ENCODE results near the gene RAB4A.

RAB4A gene

DNA sequence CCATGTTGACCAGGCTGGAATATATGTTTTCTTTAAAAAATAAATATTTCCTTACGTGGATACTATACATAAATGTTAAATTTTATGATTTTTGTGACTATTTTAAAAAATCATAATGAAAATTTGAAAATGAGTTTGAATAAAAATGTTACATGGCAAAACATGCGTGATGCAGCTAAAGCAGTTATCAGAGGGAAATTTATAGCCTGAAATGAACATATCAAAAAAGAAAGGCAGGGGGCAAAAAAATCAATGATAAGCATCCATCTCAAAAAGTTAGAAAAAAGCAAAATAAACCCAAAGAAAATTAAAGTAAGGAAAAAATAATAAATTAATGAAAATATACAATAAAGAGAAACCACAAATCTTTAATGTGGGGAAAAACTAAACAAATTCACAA is 63.4 kb downstream of the RAB4A start:
- WGBS, 2 donors (ENCODE audit: extremely low coverage in 2 of 2, insufficient read length in 2 of 2, insufficient replicate concordance in 1 of 2): no CpG with 5 or more reads among the region's 2 CpGs
- no peak overlapping the region for H3K4me2 ChIP-seq (ENCODE audit: insufficient read depth, low read length, poor library complexity, severe bottlenecking)

DNA sequence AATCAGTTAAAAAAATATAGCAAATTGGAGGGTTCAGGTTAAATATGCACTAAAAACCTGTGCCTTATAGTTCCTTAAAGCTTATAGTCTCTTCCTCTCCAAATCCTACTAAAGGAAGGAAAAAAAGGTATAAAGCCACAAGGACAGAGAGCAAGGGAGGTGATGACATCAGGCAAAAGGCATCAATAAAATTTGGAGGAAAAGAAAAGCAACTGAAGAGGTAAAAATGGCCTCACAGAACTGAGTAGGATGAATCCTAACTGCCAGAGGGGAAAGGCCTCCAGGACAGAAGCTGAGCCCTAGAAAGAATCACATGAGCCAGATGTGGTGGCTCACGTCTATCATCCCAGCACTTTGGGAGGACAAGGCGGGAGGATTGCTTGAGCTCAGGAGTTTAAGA is 63.8 kb downstream of the RAB4A start:
- H3K23ac ChIP-seq (ENCODE audit: low read depth, low read length, poor library complexity): no peak overlapping the region
- H3K18ac ChIP-seq (ENCODE audit: low read length): no peak overlapping the region
- no peaks in the 10 kb centered on the region for H3K27me3 ChIP-seq (ENCODE audit: control insufficient read depth in 3 of 3, insufficient read depth in 3 of 3, low read depth in 1 of 3, low read length in 3 of 3)
- no peak overlapping the region for H2BK12ac ChIP-seq (ENCODE audit: low read length)
- H3K4ac ChIP-seq (ENCODE audit: low read length): no peak overlapping the region
- H2AFZ ChIP-seq (ENCODE audit: low read length): no peak overlapping the region
- H3K4me3 ChIP-seq (ENCODE audit: low read length in 2 of 2): no peak overlapping the region
- no CpG with 5 or more reads among the region's 2 CpGs for WGBS, 2 donors (ENCODE audit: extremely low coverage in 2 of 2, insufficient read length in 2 of 2, insufficient replicate concordance in 1 of 2)
- H3K79me1 ChIP-seq (ENCODE audit: low read depth, low read length): peaks cover 3% of the 10 kb centered on the region
- H3K4me2 ChIP-seq (ENCODE audit: insufficient read depth, low read length, poor library complexity, severe bottlenecking): no peak overlapping the region
- no peak overlapping the region for H2BK5ac ChIP-seq (ENCODE audit: low read length)
- no peak overlapping the region for H4K91ac ChIP-seq (ENCODE audit: low read depth, low read length, poor library complexity)
- H3K14ac ChIP-seq (ENCODE audit: low read length): no peak overlapping the region
- no peak for DNase-seq (ENCODE audit: low spot score)
- H2BK120ac ChIP-seq (ENCODE audit: low read depth, low read length): no peak overlapping the region
- no peak overlapping the region for H3K9ac ChIP-seq (ENCODE audit: low read depth, low read length, poor library complexity)
- peaks cover 0 to 16% of the 10 kb centered on the region in 2 donors for H3K9me3 ChIP-seq (replicated peaks in 1 of 2; ENCODE audit: control insufficient read depth in 2 of 2, insufficient read depth in 1 of 2, low read depth in 1 of 2, low read length in 2 of 2)
- H2BK15ac ChIP-seq (ENCODE audit: low read length): no peak overlapping the region
- peaks cover 0 to 22% of the 10 kb centered on the region in 2 donors for H3K36me3 ChIP-seq (replicated peaks in 1 of 2; ENCODE audit: control insufficient read depth in 2 of 2, insufficient read depth in 2 of 2, low read length in 2 of 2)
- H2AK5ac ChIP-seq (ENCODE audit: low read depth, low read length): no peak overlapping the region
- H3K4me1 ChIP-seq (ENCODE audit: control insufficient read depth in 2 of 2, insufficient read depth in 1 of 2, low read depth in 1 of 2, low read length in 2 of 2): no peaks in the 10 kb centered on the region
- H3K27ac ChIP-seq (replicated peaks; ENCODE audit: low read length): no peak overlapping the region
- no peak overlapping the region for H4K8ac ChIP-seq (ENCODE audit: low read depth, low read length)

More for the DNA sequence above, 63.4 kb downstream of the RAB4A start:
- Histone ChIP-seq H3K79me1 (ENCODE audit: low read depth, low read length) (peaks cover 3% of the 10 kb centered on the region), H3K4ac (ENCODE audit: low read length) (no peak overlapping the region), H3K9ac (ENCODE audit: low read depth, low read length, poor library complexity) (no peak overlapping the region), H2BK5ac (ENCODE audit: low read length) (no peak overlapping the region), H2BK15ac (ENCODE audit: low read length) (no peak overlapping the region), H4K91ac (ENCODE audit: low read depth, low read length, poor library complexity) (no peak overlapping the region), H3K4me1 (ENCODE audit: control insufficient read depth in 2 of 2, insufficient read depth in 1 of 2, low read depth in 1 of 2, low read length in 2 of 2) (no peaks in the 10 kb centered on the region), H4K8ac (ENCODE audit: low read depth, low read length) (no peak overlapping the region), H3K23ac (ENCODE audit: low read depth, low read length, poor library complexity) (no peak overlapping the region), H2BK12ac (ENCODE audit: low read length) (no peak overlapping the region), H3K9me3 (replicated peaks in 1 of 2; ENCODE audit: control insufficient read depth in 2 of 2, insufficient read depth in 1 of 2, low read depth in 1 of 2, low read length in 2 of 2) (peaks cover 0 to 16% of the 10 kb centered on the region in 2 donors), H3K18ac (ENCODE audit: low read length) (no peak overlapping the region), H3K14ac (ENCODE audit: low read length) (no peak overlapping the region), H2AFZ (ENCODE audit: low read length) (no peak overlapping the region), H3K36me3 (replicated peaks in 1 of 2; ENCODE audit: control insufficient read depth in 2 of 2, insufficient read depth in 2 of 2, low read length in 2 of 2) (peaks cover 0 to 20% of the 10 kb centered on the region in 2 donors), H3K27ac (replicated peaks; ENCODE audit: low read length) (no peak overlapping the region), H2BK120ac (ENCODE audit: low read depth, low read length) (no peak overlapping the region), H2AK5ac (ENCODE audit: low read depth, low read length) (no peak overlapping the region), H3K27me3 (ENCODE audit: control insufficient read depth in 3 of 3, insufficient read depth in 3 of 3, low read depth in 1 of 3, low read length in 3 of 3) (no peaks in the 10 kb centered on the region), H3K4me3 (ENCODE audit: low read length in 2 of 2) (no peak overlapping the region)
- no peak for DNase-seq (ENCODE audit: low spot score)

DNA sequence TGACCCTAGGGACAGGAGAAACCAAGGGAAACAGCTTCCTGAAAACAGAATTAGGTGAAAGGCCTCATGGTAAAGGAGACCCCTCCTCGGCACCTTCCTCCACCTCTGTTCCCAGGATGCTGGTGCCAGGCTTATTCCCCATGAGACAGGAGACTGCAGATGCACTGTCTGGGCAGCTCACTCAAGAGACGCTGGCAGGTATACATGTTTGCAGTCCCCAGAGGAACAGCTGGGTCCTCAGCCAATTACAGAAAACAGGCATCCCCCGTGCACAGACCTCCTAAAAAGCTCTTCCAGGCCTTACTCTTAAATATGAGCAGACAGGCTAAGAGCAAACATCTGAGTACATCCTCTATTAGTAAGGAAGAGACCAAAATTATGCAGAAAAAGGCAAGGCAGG is 65.4 kb downstream of the RAB4A start:
- H4K8ac ChIP-seq (ENCODE audit: low read depth, low read length): no peak overlapping the region
- H3K4me2 ChIP-seq (ENCODE audit: insufficient read depth, low read length, poor library complexity, severe bottlenecking): no peak overlapping the region
- peaks cover 5% of the 10 kb centered on the region for H3K79me1 ChIP-seq (ENCODE audit: low read depth, low read length)
- no peak overlapping the region for H3K4ac ChIP-seq (ENCODE audit: low read length)
- H2BK12ac ChIP-seq (ENCODE audit: low read length): no peak overlapping the region
- no peak overlapping the region for H3K27ac ChIP-seq (replicated peaks; ENCODE audit: low read length)
- no peak overlapping the region for H3K14ac ChIP-seq (ENCODE audit: low read length)
- no CpG with 5 or more reads among the region's 3 CpGs for WGBS, 2 donors (ENCODE audit: extremely low coverage in 2 of 2, insufficient read length in 2 of 2, insufficient replicate concordance in 1 of 2)
- no peak overlapping the region for H3K23ac ChIP-seq (ENCODE audit: low read depth, low read length, poor library complexity)
- H3K9me3 ChIP-seq (replicated peaks in 1 of 2; ENCODE audit: control insufficient read depth in 2 of 2, insufficient read depth in 1 of 2, low read depth in 1 of 2, low read length in 2 of 2): peaks cover 0 to 16% of the 10 kb centered on the region in 2 donors
- H3K4me3 ChIP-seq (ENCODE audit: low read length in 2 of 2): no peak overlapping the region
- H2BK15ac ChIP-seq (ENCODE audit: low read length): no peak overlapping the region
- H2AK5ac ChIP-seq (ENCODE audit: low read depth, low read length): no peak overlapping the region
- H4K91ac ChIP-seq (ENCODE audit: low read depth, low read length, poor library complexity): no peak overlapping the region
- H2BK120ac ChIP-seq (ENCODE audit: low read depth, low read length): no peak overlapping the region
- no peak overlapping the region for H2BK5ac ChIP-seq (ENCODE audit: low read length)
- H3K27me3 ChIP-seq (ENCODE audit: control insufficient read depth in 3 of 3, insufficient read depth in 3 of 3, low read depth in 1 of 3, low read length in 3 of 3): no peaks in the 10 kb centered on the region
- no peak overlapping the region for H3K18ac ChIP-seq (ENCODE audit: low read length)
- peaks cover 1 to 3% of the 10 kb centered on the region in 2 donors for H3K4me1 ChIP-seq (ENCODE audit: control insufficient read depth in 2 of 2, insufficient read depth in 1 of 2, low read depth in 1 of 2, low read length in 2 of 2)
- H3K9ac ChIP-seq (ENCODE audit: low read depth, low read length, poor library complexity): no peak overlapping the region
- H3K36me3 ChIP-seq (replicated peaks in 1 of 2; ENCODE audit: control insufficient read depth in 2 of 2, insufficient read depth in 2 of 2, low read length in 2 of 2): peaks cover 0 to 22% of the 10 kb centered on the region in 2 donors
- no peak for DNase-seq (ENCODE audit: low spot score)
- no peak overlapping the region for H2AFZ ChIP-seq (ENCODE audit: low read length)

DNA sequence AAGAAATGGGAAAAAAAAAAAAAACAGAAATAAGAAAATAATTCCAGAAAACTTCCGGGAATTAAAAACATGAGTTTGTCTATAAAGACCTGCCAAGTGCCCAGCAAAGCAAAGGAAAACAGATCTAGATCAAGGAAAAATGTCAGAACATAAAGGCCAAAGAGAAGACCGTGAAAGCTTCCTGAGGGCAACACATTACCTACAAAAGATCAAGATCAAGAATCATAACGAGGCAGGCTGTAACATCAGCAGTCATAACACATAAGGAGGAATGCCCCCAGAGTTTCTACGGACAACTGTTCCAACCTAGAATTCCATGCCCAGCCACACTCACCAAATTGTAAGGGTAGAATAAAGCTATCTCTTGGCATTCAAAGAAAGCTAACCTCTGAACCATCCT is 68.2 kb downstream of the RAB4A start:
- Histone ChIP-seq H2AFZ (ENCODE audit: low read length) (no peak overlapping the region), H3K18ac (ENCODE audit: low read length) (no peak overlapping the region), H3K4me2 (ENCODE audit: insufficient read depth, low read length, poor library complexity, severe bottlenecking) (no peak overlapping the region), H3K4me1 (ENCODE audit: control insufficient read depth in 2 of 2, insufficient read depth in 1 of 2, low read depth in 1 of 2, low read length in 2 of 2) (peaks cover 1 to 4% of the 10 kb centered on the region in 2 donors), H2BK12ac (ENCODE audit: low read length) (no peak overlapping the region), H3K27me3 (ENCODE audit: control insufficient read depth in 3 of 3, insufficient read depth in 3 of 3, low read depth in 1 of 3, low read length in 3 of 3) (peaks cover 0 to under 1% (median 0%) of the 10 kb centered on the region in 3 experiments), H3K23ac (ENCODE audit: low read depth, low read length, poor library complexity) (no peak overlapping the region), H3K27ac (replicated peaks; ENCODE audit: low read length) (no peak overlapping the region), H3K4ac (ENCODE audit: low read length) (no peak overlapping the region), H4K8ac (ENCODE audit: low read depth, low read length) (no peak overlapping the region), H3K9me3 (replicated peaks in 1 of 2; ENCODE audit: control insufficient read depth in 2 of 2, insufficient read depth in 1 of 2, low read depth in 1 of 2, low read length in 2 of 2) (peaks cover 0 to 13% of the 10 kb centered on the region in 2 donors), H3K36me3 (replicated peaks in 1 of 2; ENCODE audit: control insufficient read depth in 2 of 2, insufficient read depth in 2 of 2, low read length in 2 of 2) (peaks cover 0 to 19% of the 10 kb centered on the region in 2 donors), H3K4me3 (ENCODE audit: low read length in 2 of 2) (no peak overlapping the region), H4K91ac (ENCODE audit: low read depth, low read length, poor library complexity) (no peak overlapping the region), H3K79me1 (ENCODE audit: low read depth, low read length) (peaks cover 4% of the 10 kb centered on the region), H2AK5ac (ENCODE audit: low read depth, low read length) (no peak overlapping the region), H2BK5ac (ENCODE audit: low read length) (no peak overlapping the region), H3K9ac (ENCODE audit: low read depth, low read length, poor library complexity) (no peak overlapping the region), H2BK120ac (ENCODE audit: low read depth, low read length) (no peak overlapping the region), H2BK15ac (ENCODE audit: low read length) (no peak overlapping the region), H3K14ac (ENCODE audit: low read length) (no peak overlapping the region)
- no peak for DNase-seq (ENCODE audit: low spot score)
- no CpG with 5 or more reads among the region's 4 CpGs for WGBS, 2 donors (ENCODE audit: extremely low coverage in 2 of 2, insufficient read length in 2 of 2, insufficient replicate concordance in 1 of 2)
